Hematopoietic multipotent progenitor cell treated with erythropoietin and hydrocortisone succinate and interleukin-3 and kit ligand, for 17 days (in vitro differentiated cells): ENCODE measurements around the gene HMGN3.
A peak's percentile ranks its signal among the peaks of the same experiment; 100 is the strongest.
"Not testable (repeated sequence)": the region's sequence is repeated elsewhere in the genome, so short reads cannot be mapped to it uniquely, and the experiment has no call there.

Experiments used
- DNase-seq: peaks from one replicate; pipeline ENCODE4 v3.0.0-alpha.2; 2015; ENCODE audit warnings: low spot score

Gene HMGN3

DNA sequence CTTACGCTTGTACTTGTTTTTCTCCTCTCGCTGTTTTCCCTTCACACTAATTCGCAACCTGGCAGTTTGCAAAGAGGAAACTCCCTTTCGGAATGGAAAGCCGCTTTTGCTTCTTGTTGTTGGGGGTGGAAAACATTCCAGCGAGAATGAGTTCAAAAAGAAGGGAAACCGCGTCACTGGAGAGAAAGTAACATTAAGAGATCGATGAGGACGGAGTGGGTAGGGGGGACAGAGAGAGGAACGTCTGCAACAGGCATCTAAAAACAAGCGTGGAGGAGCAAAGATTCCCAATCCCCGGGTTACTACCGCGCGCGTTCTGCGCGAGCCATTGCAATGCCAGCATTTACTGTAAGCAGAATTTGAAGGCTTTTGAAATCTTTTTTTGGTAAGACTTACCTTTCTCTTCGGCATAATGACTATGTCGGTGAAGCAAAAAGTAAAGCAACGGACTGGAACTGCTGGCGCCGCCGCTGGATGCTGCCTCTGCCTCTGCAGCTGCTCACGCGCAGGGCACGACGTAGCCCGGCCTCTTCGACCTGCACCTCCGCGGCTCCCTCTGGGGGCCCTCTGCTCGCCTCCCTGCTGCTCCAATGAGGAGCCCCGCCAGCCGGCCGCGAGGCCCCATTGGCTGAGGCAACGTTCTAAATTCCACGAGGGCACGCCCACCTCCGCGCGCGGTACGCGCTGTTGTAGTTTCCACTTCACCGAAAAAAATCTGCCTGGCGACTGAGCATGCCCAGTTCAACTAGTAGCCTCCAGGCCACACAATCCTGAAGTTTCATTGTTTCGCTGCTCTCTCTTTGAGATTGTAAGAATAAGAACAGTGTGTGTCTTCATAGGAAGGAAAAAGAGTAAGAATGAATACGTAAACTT lies at the start of gene HMGN3:
TSS of gene HMGN3 (minus strand) at position 533 of the 873 bp plus-strand sequence.
- peak; percentile 55 for DNase-seq

- DNase-seq: no peak
Observed at GRCh38 chr6:79280756-79281155, 46.3 kb upstream of the HMGN3 start.

DNA sequence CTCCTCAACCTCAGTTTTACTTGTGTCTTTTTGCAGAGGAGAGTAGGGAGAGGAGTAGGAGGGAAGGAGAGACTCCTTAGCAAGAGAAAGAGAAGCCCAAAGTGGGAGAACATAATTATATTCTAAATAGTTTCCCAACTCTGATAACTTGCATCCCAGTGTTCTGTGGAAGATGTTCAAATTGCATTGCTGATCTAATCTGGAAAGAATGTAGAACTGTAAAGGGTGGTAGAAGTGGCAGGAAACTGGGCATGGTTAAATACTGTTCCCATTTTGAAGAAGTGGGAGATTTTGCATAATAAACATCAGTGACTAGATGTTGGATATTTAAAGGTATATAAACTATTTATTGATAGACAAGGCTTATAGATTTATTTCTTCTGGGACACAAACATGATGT lies 42.6 kb upstream of the HMGN3 start:
- no peak for DNase-seq

DNA sequence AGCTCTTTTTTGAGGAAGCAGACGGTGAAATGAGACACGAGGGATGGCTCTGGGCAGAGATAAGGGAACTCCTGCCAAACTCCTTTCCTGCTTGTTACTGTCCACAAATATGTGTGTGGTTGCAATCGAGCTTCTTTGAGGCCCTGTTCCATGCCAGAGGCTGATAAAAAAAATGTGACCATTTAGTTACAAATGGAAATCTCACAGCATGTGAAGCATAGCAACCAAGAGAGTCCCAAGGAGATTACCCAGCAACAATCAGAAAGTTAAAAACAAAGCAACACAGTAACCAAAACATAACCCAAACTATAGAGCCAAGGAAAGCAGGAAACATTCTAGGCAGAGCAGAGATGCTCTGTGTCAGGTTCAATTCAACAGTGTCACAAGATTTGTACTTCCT lies 35.4 kb upstream of the HMGN3 start:
- no peak for DNase-seq

GRCh38 chr6:79267128-79267527 lies 32.6 kb upstream of the HMGN3 start:
- DNase-seq: no peak

DNA sequence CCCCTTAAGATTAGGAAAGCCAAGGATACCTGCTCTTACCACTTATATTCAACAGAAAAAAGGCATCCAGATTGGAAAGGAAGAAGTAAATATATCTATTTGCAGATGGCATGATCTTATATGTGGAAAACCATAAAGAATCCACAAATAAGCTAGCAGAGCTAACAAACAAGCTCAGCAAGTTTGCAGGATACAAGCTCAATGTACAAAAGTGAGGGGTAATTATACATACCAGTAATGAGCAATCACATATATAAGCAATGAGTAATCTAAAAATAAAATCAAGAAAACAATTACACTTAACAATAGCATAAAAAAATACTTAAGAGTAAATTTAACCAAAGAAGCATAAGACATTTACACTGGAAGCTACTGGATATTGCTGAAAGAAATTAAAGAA lies 31.6 kb upstream of the HMGN3 start:
- DNase-seq: no peak

DNA sequence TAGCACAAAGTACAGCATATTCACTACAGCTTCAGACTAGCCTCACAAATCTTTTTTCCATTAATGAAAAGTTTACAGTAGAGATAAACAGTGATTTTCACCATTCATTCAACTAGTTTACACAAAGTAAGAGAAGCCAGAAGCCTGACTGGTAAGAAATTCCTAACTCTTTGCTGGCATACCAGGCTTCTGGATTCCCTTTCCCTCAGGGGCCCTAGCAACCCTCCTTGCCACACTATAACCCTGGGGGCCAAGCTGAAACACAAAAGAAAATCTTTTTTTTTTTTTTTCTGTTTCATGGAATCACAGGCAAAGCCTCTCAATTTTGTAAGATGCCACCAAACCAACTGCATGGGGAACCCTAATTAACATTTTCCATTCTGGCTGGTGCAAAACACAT lies 28.9 kb upstream of the HMGN3 start:
- DNase-seq: no peak

GRCh38 chr6:79261666-79262065 lies 27.2 kb upstream of the HMGN3 start:
- no peak for DNase-seq

DNA sequence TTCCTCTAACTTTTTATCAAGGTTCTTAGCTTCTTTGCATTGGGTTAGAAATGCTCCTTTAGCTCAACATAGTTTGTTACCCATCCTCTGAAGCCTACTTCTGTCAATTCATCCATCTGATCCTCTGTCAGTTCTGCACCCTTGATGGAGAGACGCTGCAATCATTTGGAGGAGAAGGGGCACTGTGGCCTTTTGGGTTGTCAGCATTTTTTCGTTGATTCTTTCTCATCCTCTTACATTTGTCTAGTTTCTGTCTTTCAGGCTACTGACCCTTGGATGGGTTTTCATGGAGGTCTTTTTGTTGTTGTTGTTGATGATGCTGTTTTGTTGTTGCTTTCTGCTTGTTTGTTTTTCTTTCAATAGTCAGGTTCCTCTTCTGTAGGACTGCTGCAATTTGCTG lies 26.3 kb upstream of the HMGN3 start:
- DNase-seq: no peak

DNA sequence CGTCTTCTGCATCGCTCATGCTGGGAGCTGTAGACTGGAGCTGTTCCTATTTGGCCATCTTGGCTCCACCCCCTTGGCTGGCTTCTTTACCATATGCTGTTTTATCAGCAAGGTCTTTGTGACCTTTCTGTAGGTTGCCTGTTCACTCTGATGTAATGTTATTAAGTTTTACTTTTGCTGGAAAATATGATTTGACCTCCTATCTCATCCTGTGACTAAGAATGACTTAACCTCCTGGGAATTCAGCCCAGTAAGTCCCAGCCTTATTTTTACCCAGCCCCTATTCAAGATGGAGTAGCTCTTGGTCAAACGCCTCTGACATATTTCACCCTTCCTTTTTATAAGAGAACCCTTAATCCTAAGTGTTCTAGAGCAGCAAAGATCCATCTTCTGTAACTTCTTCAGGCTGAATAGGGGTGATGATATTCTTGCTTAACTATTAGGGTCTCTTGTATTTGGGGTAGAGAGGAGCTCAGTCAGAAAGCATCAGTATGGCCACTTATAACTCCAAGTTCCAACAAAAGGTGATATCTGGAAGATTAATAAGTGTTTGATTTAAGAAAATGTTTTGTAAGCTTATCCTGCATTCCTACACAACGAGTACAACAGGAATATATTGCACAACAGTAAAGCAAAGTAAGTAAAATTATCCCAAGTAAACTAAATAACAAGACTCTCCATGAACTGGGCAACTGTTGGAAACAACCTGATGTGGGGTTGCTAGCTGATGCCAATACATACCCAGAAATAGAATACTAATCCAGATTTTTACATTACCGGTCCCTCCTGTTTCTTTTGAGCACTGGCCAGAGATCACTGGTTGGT lies 23.1 kb upstream of the HMGN3 start:
- no peak for DNase-seq

DNA sequence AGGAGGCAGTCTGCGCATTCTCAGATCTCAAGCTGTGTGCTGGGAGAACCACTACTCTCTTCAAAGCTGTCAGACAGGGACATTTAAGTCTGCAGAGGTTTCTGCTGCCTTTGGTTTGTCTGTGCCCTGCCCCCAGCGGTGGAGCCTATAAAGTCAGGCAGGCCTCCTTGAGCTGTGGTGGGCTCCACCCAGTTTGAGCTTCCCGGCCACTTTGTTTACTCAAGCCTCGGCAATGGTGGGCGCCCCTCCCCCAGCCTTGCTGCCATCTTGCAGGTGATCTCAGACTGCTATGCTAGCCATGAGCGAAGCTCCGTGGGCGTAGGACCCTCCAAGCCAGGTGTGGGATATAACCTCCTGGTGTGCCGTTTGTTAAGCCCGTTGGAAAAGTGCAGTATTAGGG lies 22.3 kb upstream of the HMGN3 start:
- not testable (repeated sequence) for DNase-seq

DNA sequence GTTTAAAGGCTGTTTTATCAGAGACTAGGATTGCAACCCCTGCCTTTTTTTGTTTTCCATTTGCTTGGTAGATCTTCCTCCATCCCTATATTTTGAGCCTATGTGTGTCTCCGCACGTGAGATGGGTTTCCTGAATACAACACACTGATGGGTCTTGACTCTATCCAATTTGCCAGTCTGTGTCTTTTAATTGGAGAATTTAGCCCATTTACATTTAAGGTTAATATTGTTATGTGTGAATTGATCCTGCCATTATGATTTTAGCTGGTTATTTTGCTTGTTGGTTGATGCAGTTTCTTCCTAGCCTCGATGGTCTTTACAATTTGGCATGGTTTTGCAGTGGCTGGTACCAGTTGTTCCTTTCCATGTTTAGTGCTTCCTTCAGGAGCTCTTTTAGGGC lies 20.6 kb upstream of the HMGN3 start:
- not testable (repeated sequence) for DNase-seq

DNA sequence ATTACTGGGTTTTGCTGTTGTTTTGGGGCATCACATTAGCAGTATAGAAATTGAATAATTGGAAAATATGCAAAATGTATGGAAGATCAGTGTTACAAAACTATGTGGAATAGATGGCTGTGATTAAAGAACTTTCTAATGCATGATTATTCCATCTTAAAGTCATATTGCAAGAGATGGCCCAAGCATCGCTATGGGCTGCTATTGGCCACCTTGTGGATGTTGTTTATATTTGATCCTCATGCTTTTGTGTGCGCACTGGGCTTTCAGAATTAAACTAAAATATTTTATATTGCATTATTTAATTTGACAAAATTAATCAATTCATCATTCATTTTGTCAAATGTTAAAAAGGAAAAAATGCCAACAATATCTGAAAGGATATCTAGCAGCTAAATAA lies 16.1 kb upstream of the HMGN3 start:
- DNase-seq: no peak

DNA sequence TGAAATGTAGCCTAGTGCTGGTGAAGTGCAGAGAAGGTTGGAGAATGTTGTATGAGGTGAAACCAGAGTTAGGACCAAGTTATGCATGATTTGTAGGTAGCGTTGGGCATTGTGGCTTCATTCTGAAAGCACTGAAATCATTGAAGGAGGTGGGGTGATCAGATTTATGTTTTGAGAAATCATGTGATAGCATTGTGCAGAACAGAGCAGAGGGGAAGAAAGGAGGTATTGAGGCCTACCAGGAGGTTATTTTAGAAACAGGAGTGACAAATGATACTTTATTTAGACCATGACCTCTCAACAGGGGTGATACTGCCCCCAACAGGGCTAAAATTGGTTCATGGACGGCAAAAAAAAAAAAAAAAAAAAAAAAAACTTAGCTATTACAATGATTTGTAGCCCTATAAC lies 15.6 kb upstream of the HMGN3 start:
- DNase-seq: no peak

DNA sequence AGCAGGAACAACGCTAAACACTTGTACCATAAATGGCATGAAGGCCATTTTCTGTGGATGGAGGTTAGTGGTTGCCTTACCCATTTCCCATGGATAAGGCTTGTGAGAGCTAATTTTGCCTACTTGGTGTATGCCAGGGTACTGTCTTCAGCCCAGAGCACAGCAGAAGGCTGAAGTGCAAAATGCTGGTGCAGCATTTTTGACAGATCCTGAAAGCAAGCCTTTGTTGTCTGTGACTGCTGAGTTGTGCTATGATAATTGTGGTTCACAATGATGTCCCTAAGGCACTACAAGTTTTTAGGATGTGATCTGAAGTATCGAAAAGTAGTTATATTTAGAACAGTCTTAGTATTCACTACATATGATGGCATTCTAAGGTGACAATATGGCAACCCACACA lies 14.7 kb upstream of the HMGN3 start:
- DNase-seq: no peak

DNA sequence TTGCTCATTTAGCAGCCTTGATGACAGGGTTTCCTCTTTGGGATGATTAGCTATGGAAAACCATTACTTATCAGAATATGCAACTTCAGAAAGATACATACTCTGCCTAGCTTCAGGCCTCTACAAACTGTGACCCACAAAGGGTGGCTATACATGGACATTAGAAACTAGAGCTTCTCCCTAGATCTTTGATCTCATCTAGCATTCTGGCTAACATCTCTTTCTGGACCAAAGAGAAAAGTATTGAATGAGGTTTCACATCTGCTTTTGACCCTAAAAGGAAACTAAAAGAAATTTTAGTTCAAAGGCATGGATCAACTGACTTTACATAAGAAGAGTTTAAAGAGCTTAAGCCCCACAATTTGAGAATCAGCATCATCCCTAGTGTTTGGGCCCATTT lies 12.4 kb upstream of the HMGN3 start:
- DNase-seq: no peak

DNA sequence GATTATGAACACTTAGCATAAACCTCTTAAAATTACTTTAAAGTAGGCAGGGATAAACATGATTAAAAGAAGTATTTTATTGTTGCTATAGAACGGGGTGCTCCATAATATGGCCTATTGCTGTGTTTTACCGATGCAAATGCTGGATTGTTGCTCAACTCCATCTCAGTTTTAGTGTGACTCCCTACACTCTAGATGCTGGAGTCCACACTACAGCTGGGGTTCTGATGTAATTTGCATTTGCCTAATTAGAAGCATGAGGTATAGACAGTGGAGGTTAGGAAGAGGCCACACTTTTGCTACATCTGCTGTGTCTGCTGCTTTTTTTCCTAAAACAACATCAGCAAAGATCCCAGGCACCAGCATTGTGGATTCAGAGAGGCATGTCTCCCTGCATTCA lies 6.7 kb upstream of the HMGN3 start:
- no peak for DNase-seq

DNA sequence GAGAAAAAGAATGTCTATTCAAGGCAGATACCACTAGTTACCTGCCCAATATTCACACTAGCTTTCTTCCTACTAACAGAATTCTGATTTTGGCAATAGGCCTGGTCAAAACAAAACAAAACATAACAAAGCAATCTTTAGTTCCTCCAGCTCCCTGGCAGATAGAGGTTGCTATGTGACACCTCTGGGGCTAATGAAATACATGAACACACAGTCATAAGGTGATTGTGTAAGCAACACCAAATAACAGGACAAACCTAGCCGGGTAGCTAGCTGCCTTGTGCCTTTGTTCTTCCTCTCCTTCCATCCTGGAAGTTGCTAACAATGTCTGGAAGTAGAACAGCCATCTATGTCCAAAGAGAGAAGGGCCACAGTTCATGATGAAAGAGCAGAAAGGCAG lies 6.0 kb upstream of the HMGN3 start:
- no peak for DNase-seq

DNA sequence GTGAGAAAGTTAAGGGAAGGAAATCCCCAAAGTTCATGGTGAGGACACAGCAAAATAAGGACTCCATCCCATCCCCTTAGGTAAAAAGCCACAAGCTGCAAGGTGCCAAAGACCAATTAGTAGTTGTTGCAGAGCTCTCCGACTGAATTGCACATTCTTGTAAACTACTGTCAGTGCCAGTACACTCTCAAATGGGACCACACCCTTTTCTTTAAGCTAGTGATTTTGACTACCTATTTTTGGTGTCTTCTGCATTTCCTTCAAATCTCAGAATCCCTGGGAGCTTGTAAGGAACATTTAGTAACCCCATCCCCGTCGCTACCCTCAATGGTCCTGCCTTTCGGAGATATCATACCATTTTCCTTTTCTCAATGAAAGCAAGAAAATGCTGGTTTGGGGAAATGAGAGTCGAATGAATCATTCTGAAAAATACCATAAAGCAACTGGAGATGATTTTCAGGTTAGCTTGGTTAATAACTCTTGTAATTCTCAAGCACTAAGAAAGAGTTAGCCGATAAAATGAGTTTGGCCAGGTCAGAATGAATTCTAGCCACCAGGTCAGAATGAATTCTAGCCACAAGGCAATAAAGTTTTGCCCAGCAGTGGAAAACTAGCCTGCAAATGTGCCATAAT lies 5.2 kb upstream of the HMGN3 start:
- no peak for DNase-seq

DNA sequence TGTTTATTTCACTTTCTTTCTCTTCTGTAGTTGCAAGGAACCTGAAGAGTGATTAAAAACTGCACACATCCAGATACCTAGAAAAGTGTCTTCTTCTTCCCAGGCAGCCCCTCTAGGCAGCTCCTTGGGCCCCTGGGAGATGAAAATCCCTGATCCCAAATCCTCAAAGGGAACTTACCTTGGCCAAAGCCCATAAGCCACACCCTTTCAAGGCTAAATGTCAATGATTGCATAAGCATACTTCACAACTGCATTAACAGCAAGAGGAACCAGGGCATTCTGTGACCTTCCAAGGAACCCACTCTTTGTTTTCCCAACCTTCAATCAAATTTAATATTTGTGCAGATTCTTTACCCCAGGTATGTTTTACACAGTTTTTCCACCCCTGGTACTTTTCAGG lies 4.4 kb upstream of the HMGN3 start:
- DNase-seq: no peak

GRCh38 chr6:79236711-79237110 lies 2.2 kb upstream of the HMGN3 start:
- no peak for DNase-seq

GRCh38 chr6:79233611-79234149 lies 802 bp downstream of the HMGN3 start:
- peak; percentile 8 for DNase-seq
